Measurements from ENCODE around the gene ABCD1.
A peak's percentile ranks its signal among the peaks of the same experiment; 100 is the strongest.

The ABCD1 gene

DNA sequence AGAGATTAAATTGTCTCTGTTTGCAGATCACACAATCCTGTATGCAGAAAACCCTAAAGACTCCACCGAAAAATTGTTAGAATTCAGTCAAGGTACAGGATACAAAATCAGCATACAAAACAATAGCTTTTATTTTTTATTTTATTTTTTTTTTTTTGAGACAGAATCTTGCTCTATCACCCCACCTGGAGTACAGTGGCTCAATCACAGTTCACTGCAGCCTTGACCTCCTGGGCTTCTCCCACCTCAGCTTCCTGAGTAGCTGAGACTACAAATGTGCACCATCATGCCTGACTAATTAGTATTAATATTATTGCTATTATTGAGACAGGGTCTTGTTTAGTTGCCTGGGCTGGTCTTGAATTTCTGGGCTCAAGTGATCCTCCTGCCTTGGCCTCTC is 30.5 kb downstream of the ABCD1 start:
- DNase-seq (ENCODE audit: low read depth in 3 of 3, low spot score in 1 of 3), result no peak

GRCh38 chrX:153761863-153762262 is 37.2 kb downstream of the ABCD1 start:
- no peak for DNase-seq (ENCODE audit: low read depth in 3 of 3, low spot score in 1 of 3)

GRCh38 chrX:153762626-153763173 is 38.0 kb downstream of the ABCD1 start:
- no peak for DNase-seq (ENCODE audit: low read depth in 3 of 3, low spot score in 1 of 3)

DNA sequence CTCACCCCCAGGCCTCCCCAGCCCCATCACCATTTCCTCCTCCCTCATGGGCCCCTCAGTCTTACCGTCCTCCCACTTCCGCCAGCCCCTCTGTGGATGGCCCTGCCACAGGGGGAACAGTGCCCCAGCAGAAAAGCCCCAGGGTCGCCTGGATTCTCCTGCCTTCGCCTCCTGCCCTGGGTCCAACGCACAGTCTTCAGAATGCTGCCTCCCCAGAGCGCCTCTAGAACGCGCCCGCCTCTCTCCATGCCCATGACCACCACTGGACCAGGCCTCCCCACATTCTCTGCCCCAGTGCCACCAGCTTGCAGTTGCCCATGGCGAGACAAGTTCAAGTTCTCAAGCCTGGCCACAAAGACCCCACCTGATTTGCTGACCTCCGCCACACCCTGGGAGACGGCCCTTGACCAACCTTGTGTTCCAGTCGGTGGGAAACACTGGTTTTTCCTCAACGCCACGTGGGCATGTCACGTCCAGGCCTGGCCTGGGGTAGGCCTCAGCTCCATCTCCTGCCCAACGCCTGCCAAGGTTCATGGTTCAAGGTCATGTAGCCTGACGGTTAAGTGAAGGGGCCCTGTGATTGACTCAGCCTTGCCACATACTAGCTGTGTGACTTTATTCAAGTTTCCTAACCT is 38.8 kb downstream of the ABCD1 start:
- no peak for DNase-seq (ENCODE audit: low read depth in 3 of 3, low spot score in 1 of 3)

DNA sequence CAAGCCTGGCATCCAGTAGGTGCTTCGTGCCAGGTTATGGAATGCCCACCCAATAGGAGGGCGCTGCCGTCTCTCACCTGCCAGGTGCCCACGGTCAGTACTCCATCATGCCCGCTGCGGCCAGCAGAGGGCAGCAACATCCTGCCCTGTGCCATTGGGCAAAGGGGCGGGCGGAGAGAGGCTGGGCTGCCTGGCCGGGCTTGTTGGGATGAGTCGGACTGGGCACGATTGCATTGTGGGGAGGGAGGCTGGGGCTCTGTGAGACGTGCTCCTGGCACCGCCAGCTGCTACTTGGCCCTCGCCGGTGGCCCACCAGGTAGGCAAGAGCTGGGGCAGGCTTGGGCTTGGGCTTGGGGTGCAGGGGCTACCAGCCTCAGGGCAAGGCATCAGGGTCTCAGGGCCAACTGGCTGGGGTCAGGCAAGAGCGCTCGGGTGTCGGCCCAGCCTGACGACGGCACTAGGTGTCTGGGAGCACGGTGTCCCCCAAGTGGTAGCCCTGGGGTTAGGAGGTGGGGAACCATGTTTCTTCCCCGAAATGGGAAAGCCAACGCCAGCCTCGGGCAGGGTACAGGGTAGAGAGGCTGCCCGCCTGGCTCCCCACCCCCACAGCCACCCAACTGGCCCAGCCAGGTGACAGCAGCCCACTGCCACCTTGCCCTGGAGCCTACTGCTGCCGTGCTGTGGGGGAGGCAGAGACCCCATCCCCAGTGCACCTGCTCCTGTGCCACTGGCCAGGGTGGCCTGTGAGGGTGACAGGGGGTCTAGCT is 39.5 kb downstream of the ABCD1 start, which contains the start of gene PLXNB3:
PLXNB3 (plus strand) TSS at position 261 of the 767 bp plus-strand sequence. CDS start 1,287 bp downstream, outside the sequence.
- peak; percentile 20 to 69 (median 56) for DNase-seq (ENCODE audit: low read depth in 3 of 3, low spot score in 1 of 3)

DNA sequence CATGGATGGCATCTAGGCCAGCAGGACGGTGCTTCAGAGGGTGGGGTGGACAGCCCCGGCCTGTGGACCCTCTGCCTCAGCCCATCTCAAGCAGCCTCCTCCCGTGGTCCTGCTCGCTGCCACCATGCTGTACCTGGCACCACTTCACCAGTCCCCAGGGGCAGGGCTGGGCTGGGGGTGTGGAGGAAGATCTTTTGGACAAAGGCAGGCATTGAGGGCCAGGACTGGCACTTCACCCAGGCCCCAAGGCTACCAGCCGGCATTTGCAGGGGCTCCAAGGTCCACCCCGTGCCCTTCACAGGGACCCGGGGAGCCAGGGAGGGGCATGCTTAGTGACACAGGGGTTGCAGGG is 40.1 kb downstream of the ABCD1 start:
- no peak for DNase-seq (ENCODE audit: low read depth in 3 of 3, low spot score in 1 of 3)

GRCh38 chrX:153765138-153766079 is 40.8 kb downstream of the ABCD1 start:
- DNase-seq (ENCODE audit: low read depth in 3 of 3, low spot score in 1 of 3), result no peak

- DNase-seq (ENCODE audit: low read depth in 3 of 3, low spot score in 1 of 3), result peak in 1 of 3 donors; percentile 10
These were observed 41.6 kb downstream of the ABCD1 start for GRCh38 chrX:153766098-153766817.

- DNase-seq (ENCODE audit: low read depth in 3 of 3, low spot score in 1 of 3), result no peak
These were observed 42.4 kb downstream of the ABCD1 start for GRCh38 chrX:153766871-153767673.

DNA sequence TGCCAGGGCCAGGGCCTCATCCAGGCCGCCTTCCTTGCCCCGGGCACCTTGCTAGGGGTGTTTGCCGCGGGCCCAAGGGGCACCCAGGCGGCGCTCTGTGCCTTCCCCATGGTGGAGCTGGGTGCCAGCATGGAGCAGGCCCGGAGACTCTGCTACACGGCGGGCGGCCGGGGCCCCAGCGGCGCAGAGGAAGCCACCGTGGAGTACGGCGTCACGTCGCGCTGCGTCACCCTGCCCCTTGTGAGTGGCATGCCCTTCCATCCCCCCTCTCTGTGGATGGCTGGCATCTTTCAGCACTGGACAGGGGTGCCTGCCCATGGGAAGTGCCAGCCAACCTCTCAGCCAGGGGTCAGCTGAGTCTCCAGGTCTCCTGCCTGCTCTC is 43.0 kb downstream of the ABCD1 start:
- DNase-seq (ENCODE audit: low read depth in 3 of 3, low spot score in 1 of 3), result no peak

DNA sequence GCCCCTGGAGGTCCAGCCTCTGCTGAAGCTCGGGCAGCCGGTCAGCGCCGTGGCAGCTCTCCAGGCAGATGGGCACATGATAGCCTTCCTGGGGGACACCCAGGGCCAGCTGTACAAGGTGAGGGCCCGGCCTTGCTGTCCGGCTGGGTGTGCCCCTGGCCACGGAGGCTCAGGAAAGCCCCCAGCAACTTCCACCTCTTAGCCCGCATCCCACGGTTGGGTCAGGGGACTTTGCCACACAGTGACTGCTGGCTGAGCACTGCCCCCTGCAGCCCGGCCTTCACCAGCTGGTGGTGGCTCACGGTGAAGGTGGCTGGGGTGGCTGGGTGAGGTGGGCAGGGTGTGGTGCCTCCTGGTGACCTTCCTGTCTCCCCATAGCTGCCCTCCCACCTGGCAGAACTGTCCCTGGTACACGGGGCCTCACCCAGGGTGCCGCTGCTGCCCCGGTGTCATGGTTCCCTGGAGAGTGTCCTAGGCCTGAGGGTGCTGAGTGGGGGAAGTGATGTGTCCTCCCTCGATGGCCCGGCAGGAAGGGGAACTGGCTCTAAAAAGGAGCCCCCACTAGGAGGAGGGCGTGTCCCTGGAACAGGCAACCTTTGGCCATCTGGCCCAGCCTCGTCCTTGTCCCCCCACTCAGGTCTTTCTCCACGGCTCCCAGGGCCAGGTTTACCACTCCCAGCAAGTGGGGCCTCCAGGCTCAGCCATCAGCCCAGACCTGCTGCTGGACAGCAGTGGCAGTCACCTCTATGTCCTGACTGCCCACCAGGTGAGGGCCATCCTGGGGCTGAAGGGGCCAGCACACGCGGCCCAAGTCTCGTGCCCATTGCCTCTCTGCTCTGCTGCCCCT is 43.9 kb downstream of the ABCD1 start:
- DNase-seq (ENCODE audit: low read depth in 3 of 3, low spot score in 1 of 3), result no peak

- DNase-seq (ENCODE audit: low read depth in 3 of 3, low spot score in 1 of 3), result no peak
These were observed 44.7 kb downstream of the ABCD1 start for GRCh38 chrX:153769158-153769864.

DNA sequence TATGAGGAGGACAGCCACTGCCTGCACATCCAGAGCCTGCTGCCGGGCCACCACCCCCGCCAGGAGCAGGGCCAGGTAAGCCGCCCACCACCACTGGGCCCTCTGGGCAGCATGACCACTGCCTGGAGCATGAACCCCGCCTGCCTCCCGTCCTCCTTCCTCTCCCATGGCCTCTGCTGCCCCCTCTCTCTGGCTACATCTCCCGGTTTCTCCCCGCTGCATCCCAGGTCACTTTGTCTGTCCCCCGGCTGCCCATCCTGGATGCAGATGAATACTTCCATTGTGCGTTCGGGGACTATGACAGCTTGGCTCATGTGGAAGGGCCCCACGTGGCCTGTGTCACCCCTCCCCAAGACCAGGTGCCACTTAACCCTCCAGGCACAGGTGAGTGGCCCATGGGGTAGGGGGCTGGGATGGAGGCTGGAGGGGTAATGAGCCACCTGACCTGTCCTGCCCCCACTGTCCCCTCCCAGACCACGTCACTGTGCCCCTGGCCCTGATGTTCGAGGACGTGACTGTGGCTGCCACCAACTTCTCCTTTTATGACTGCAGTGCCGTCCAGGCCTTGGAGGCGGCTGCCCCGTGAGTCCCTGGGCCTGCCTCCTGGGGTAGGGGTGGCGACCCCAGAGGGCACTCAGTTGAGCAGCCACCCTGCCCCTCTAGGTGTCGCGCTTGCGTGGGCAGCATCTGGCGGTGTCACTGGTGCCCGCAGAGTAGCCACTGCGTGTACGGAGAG is 45.4 kb downstream of the ABCD1 start:
- no peak for DNase-seq (ENCODE audit: low read depth in 3 of 3, low spot score in 1 of 3)

- no peak for DNase-seq (ENCODE audit: low read depth in 3 of 3, low spot score in 1 of 3)
These were observed 46.2 kb downstream of the ABCD1 start for GRCh38 chrX:153770601-153771414.

GRCh38 chrX:153771415-153772315 is 47.0 kb downstream of the ABCD1 start:
- no peak for DNase-seq (ENCODE audit: low read depth in 3 of 3, low spot score in 1 of 3)

Data from stimulated activated CD4-positive, alpha-beta T cell treated with anti-CD3 and anti-CD28 coated beads, TNF-alpha, amount 100 ng/mL, for 1 hour (primary cell).